Daoy (cell line): ENCODE measurements around the gene KIF1A. TPM values are rescaled to one million over a fixed set of nuclear protein-coding genes. Genes with fewer than 3 reads are reported as not detected.

ENCODE experiments used
- total RNA-seq: library from RNA; depleted of rRNA; stranded (reverse); fragments of >200 nt; shearing (Covaris generic); gene quantifications from 2 replicates; pipeline ENCODE4 v1.2.3, GENCODE V29; 2014; rRNA removed

The KIF1A gene
- total RNA-seq, 1 experiment from 2014 or later, result 16.2 TPM

Other genes starting within 250 kb of the KIF1A start
- gene CAPN10, start 233.5 kb downstream of the KIF1A start, total RNA-seq, result 23.8 and 28.3 TPM in 2 replicates
- gene GPR35, start 194.7 kb downstream of the KIF1A start, total RNA-seq, result 0.33 and 1.1 TPM in 2 replicates
- gene AQP12B, start 137.3 kb downstream of the KIF1A start, total RNA-seq, result not detected in 2 replicates
- gene AQP12A, start 128.4 kb downstream of the KIF1A start, total RNA-seq, result not detected in 2 replicates
- gene AGXT, start 48.6 kb upstream of the KIF1A start, total RNA-seq, result not detected in 2 replicates
- gene MAB21L4, start 75.9 kb upstream of the KIF1A start, total RNA-seq, result not detected in 2 replicates
- not detected in 2 replicates for gene CROCC2, start 86.1 kb upstream of the KIF1A start, total RNA-seq
- gene SNED1, start 178.4 kb upstream of the KIF1A start, total RNA-seq, result 0.06 and 3.2 TPM in 2 replicates